AG04449 (cell line): ENCODE results near the gene CDH15.

Source experiments
- CTCF ChIA-PET: fragments of 350-600 bp; formaldehyde crosslinking; extraction: SDS; loops from one replicate; lab custom pipeline; 2021; ENCODE audit warnings: antibody characterized with exemption; lab: Yijun Ruan, JAX
- POLR2A ChIA-PET: fragments of 400-600, 350-600 bp; formaldehyde crosslinking; extraction: SDS; loops from one replicate; lab custom pipeline; 2020; ENCODE audit warnings: antibody characterized with exemption, inconsistent platforms; lab: Yijun Ruan, JAX
- DNase-seq: peaks from one replicate; pipeline ENCODE4 v3.0.0-alpha.2; 2010; ENCODE audit warnings: low read depth, low spot score
- H3K4me3 ChIP-seq: 2 replicates; pipeline ENCODE4 v1.5.1; 2011; ENCODE audit warnings: low read depth, mild to moderate bottlenecking, control low read depth, low read length
- CTCF ChIP-seq: IDR thresholded peaks from one replicate; pipeline ENCODE4 v1.5.1; 2011; ENCODE audit warnings: mild to moderate bottlenecking, moderate library complexity, low read length, control low read depth, inconsistent platforms; ENCODE audit not compliant: insufficient read depth; ENCODE audit errors: missing control alignments

The CDH15 gene

DNA sequence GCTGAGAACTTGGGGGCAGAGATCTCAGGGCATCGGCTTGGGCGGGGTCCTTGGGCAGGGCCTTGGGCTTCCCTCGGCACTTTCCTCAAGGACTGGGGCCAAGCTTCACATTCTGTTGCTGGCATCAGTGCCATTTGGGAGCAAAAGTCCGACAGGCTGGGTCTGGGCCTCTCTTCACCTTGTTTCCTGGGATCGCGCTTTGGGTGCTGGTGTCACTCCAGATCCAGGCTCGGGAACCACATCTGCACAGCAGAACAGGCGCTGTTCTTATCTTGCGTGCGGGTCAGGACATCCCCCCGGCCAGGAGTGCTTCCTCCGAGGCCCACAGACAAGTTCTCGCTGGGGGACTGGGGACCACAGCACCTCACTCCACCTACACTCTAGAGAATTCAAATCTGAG, 31.1 kb upstream of the CDH15 start:
- no peak overlapping the region for H3K4me3 ChIP-seq
- CTCF ChIA-PET = no interaction called here
- TF ChIP-seq CTCF = no peak
- DNase-seq = no peak
- POLR2A ChIA-PET = no interaction called here

DNA sequence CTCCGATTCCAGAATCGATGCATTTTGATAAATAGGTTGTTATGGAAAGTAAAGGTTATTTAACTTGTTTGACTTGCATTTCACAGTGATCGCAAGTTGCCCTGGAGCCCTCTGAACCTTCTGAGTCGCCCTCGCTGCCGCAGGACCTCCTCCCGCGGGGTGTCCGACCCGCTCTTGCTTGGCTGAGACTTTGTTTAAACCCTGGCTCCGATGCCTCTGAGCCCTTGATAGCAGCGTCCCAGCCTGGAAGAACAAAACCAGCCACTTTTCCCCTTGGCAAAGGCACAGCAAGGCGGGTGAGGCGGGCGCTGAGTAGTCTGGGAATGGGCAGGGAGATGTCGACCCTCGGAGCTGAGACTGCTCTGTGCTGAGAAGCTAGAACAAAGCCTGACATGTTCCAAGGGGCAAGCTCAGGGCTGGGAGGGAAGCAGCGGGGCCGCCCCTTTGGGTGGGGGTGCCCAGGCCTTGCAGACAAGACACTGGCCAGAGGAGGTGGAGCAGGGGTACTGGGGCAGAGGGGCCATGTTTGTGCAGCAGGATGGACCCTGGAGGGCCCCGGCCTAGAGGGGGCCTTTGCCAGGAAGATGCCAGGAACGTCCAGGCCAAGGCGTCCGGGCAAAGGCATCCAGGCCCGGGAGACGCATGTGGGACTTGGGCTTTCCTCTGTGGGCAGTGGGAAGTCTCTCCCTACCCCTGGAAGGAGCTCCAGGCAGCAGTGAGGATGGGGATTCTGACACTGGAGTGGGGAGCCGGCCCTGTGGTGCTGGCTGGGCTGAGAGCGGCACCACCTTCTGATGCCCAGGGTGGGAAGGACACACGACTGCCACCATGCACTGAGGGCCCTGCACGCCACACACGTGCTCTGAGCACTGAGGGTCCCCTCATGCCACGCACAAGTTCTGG, 30.3 kb upstream of the CDH15 start:
- no peak for TF ChIP-seq CTCF
- CTCF ChIA-PET = no interaction called here
- H3K4me3 ChIP-seq = no peak overlapping the region
- POLR2A ChIA-PET = no interaction called here
- DNase-seq = no peak

- no peak for DNase-seq
- ChIA-PET CTCF (no interaction called here), POLR2A (no interaction called here)
- no peak for TF ChIP-seq CTCF
- H3K4me3 ChIP-seq = no peak overlapping the region
Observed at GRCh38 chr16:89141884-89142267, 29.7 kb upstream of the CDH15 start.

DNA sequence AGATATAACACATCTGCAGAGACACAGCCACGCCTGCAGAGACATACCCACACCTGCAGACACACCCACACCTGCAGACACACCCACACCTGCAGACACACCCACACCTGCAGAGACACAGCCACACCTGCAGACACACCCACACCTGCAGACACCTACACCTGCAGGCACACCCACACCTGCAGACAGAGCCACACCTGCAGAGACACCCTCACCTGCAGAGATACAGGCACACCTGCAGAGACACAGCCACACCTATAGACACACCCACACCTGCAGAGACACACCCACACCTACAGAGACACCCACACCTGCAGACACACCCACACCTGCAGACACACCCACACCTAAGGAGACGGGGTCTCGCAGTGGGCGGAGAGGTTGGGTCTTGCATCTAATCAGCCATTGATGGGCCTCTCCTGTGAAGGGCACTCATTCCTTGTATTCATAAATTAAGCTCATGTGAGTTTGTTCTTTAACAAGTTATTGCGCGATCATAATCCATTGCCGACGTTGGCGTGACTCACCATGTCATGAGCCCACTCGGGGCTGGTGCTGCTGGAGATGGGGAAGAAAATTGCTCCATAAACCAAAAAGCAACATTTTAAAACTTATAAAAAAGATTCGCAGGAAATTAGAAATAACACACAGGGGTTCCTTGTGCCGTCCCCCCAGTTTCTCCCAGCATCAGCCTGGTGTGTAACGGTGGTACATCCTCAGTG, 28.9 kb upstream of the CDH15 start:
- CTCF ChIA-PET = interaction anchor here (1.1 kb wide), 1 partner anchor 24 kb away, joined by 3 read pairs; no protein-coding TSS in a partner anchor
- TF ChIP-seq CTCF = no peak
- no peak for DNase-seq
- POLR2A ChIA-PET = no interaction called here
- no peak overlapping the region for H3K4me3 ChIP-seq

- ChIA-PET POLR2A (no interaction called here), CTCF (interaction anchor here (1.1 kb wide), 1 partner anchor 24 kb away, joined by 3 read pairs; no protein-coding TSS in a partner anchor)
- no peak overlapping the region for H3K4me3 ChIP-seq
- TF ChIP-seq CTCF = no peak
- no peak for DNase-seq
Observed at GRCh38 chr16:89143201-89143741, 28.3 kb upstream of the CDH15 start.
